Rectal smooth muscle tissue (tissue), 1 donor: ENCODE results near the gene LHFPL6.

Source experiments
- H3K27ac ChIP-seq: one replicate; pipeline ENCODE4 v1.7.0; 2013; ENCODE audit warnings: low read depth, low read length, inconsistent platforms
- H3K27me3 ChIP-seq: one replicate; pipeline ENCODE4 v1.7.0; 2013; ENCODE audit warnings: low read length; ENCODE audit not compliant: control insufficient read depth, insufficient read depth
- H3K36me3 ChIP-seq: one replicate; pipeline ENCODE4 v1.7.0; 2013; ENCODE audit warnings: low read length; ENCODE audit not compliant: control insufficient read depth, insufficient read depth
- H3K4me1 ChIP-seq: one replicate; pipeline ENCODE4 v1.7.0; 2013; ENCODE audit warnings: low read length; ENCODE audit not compliant: control insufficient read depth, insufficient read depth
- H3K4me3 ChIP-seq: one replicate; pipeline ENCODE4 v1.7.0; 2013; ENCODE audit warnings: low read length
- H3K9ac ChIP-seq: one replicate; pipeline ENCODE4 v1.7.0; 2013; ENCODE audit warnings: low read length

Gene LHFPL6

DNA sequence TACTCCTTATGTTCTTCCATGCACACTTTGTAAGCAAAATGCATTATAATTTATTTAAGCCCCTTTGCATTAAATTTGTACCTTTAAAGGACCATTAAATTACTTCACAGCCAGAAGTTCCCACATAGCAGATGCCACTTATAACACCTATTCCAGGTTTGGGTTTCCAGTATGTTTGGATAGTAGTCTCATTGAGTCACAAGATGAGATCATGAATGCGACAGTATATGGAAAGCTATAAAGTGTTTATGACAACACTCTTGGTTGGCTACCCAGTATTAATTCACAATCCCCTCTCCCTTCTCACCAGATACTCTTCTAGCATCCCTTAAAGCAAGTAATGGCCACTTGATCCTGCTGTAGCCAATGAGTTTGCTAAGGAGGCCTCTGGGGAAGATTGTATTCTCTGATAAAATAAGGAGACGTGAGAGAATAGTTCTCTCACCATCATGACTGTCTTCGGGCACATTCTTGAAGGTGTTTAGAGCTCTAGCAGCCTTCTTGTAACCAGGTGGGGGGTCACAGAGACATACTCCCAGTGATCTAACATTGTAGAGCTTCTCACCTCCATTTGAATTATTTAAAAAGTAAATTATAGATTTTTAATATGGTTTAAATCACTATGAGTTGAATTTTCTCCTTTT is 2.8 kb upstream of the LHFPL6 start:
- H3K36me3 ChIP-seq, result no peaks in the 10 kb centered on the region
- H3K27ac ChIP-seq, result no peak overlapping the region
- no peak overlapping the region for H3K4me3 ChIP-seq
- H3K4me1 ChIP-seq, result peaks cover 5% of the 10 kb centered on the region
- H3K27me3 ChIP-seq, result no peaks in the 10 kb centered on the region
- no peak overlapping the region for H3K9ac ChIP-seq

DNA sequence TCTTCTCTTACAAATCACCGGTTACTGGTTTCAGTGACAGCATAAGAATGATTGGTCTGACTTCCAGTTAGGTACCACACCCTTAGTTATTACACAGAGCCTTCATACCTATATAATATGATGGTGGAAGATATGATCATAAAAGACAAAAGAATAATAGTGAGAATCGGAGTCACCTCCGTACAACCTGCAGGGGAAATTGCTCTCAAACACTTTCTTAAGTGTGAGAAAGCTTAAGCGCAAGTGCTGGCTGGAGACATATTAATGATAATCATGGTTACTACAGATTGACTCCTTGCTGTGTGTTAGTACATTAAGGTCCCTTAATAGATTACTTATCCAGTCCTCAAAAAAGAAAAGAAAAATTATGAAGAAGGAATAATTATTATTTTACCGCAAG is 1.8 kb upstream of the LHFPL6 start:
- Histone ChIP-seq H3K4me3 (no peak overlapping the region), H3K27ac (no peak overlapping the region), H3K36me3 (no peaks in the 10 kb centered on the region), H3K27me3 (no peaks in the 10 kb centered on the region), H3K4me1 (peaks cover 7% of the 10 kb centered on the region), H3K9ac (no peak overlapping the region)

DNA sequence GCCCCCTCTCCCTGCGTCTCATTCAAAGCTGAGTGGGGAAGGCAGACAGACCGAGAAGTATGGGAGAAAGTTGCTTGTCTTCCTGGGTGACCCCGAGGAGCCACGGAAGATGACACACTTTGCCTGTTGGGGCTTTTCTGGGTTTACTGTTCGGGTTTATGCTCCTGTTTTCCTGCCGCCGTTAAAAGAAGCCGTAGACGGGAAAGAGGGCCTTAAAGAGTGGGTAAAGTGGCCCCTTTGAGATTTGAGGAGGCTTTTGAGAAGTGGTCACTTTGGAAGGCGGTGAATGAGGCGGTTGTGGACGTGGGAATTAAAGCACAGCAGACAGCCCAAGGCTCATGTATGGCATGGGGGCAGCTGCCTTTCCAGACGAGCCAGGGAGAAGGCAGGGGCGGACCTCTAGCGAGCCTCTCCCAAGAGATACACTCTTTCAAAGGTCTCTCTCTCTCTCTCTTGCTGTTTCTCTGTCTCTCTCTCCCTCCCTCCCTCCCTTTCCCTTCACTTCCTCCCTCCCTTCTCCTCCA is 493 bp upstream of the LHFPL6 start:
- no peak overlapping the region for H3K9ac ChIP-seq
- peaks cover 7% of the 10 kb centered on the region for H3K4me1 ChIP-seq
- no peaks in the 10 kb centered on the region for H3K36me3 ChIP-seq
- H3K27me3 ChIP-seq, result no peaks in the 10 kb centered on the region
- peak overlapping the region; percentile 77 for H3K4me3 ChIP-seq
- peak overlapping the region; percentile 82 for H3K27ac ChIP-seq

DNA sequence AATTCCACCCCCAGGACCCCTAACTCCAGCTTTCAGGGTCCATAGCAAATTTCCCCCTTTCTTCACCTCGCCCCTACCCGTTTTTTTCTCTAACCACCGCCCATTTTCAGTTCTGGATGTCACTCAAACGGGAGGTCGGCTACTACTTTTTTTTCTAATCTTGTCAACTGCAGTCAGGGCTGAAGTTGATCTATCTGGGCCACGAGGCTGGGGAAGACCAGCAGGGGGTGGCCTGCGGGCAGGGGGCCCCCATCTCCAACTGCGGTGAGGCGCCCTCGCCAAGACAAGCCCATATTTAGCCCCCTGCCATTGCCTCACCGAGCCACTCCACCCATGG is 748 bp downstream of the LHFPL6 start:
- H3K4me1 ChIP-seq, result peaks cover 7% of the 10 kb centered on the region
- peak overlapping the region; percentile 3 for H3K9ac ChIP-seq
- peak overlapping the region; percentile 77 for H3K4me3 ChIP-seq
- no peaks in the 10 kb centered on the region for H3K27me3 ChIP-seq
- peak overlapping the region; percentile 82 for H3K27ac ChIP-seq
- no peaks in the 10 kb centered on the region for H3K36me3 ChIP-seq

DNA sequence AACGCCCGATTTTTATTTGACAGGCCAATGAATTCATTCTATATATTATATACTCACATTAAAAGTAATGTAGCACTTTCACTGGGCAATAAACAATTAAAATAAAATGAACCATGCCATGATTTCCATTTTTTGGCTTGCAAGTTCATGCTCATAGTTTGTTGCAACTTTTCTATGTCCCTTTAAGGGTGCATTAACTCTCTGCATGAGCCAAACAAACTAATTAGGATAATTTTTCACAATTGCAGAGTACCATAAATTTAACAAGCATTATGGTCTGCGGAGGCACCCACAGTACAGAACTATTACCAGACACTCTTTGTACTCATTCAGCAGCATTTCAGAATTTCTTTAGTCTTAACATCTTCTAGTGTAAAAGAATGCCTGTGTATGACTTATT is 1.4 kb downstream of the LHFPL6 start:
- Histone ChIP-seq H3K4me3 (peak overlapping the region; percentile 77), H3K36me3 (no peaks in the 10 kb centered on the region), H3K9ac (no peak overlapping the region), H3K4me1 (peaks cover 9% of the 10 kb centered on the region), H3K27me3 (no peaks in the 10 kb centered on the region), H3K27ac (no peak overlapping the region)

DNA sequence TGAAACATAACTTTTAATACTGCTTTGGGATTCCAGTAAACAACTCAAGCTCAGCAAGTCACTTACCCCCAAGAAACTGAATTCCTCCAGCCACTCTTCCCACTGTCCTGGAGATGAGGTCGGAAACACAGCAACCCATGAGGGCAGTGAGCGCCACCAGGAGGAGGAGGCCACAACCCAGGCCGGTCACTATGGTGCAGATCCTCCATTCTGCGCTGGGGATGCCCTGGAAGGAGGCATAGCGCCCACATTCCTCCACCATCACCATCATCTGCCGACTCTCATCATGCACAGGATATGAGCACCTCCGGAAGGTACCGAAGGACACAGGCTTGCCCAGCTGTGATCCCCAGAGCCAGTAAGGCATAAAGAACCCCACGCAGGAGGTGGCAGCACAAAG is 2.2 kb downstream of the LHFPL6 start:
- Histone ChIP-seq H3K27me3 (no peaks in the 10 kb centered on the region), H3K36me3 (no peaks in the 10 kb centered on the region), H3K4me3 (peak overlapping the region; percentile 26), H3K4me1 (peaks cover 9% of the 10 kb centered on the region), H3K27ac (no peak overlapping the region), H3K9ac (no peak overlapping the region)

DNA sequence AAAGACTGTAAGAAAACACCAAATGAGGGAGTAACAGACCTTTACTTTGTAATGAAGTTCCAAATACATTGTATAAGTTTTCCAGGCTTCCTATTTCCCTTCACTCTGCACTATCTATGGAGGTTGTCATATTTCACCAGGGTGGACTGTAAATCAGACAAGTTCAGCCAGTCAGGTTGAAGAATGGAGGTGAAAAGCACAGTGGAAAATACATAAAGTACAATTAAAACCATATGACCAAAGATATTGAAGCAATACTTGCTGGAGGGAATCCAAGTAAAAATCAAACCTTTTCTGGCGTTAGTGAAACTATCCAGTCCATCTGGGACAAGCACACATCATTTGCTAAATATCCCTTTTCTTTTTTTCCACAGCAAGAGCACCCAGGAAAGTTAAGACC is 3.2 kb downstream of the LHFPL6 start:
- Histone ChIP-seq H3K4me3 (no peak overlapping the region), H3K4me1 (peaks cover 9% of the 10 kb centered on the region), H3K9ac (no peak overlapping the region), H3K36me3 (no peaks in the 10 kb centered on the region), H3K27me3 (no peaks in the 10 kb centered on the region), H3K27ac (no peak overlapping the region)

DNA sequence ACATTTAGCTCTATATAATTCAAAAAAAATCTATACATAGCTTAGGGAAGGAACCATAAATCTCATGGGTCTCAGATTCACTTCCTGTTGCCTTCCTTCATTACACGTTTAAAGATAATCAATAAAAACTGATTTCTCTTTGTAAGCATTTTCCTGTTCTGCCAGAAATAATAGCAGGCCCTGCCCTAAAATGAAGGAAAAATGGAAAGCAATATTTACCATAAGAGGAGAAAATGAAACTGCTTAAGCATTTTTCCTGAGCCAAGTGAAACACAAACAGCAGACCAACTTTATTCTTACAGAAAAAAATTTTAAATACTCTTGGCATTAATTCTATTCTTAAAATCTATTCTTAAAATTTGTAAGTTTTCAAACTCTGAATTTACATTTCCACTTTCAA is 4.0 kb downstream of the LHFPL6 start:
- Histone ChIP-seq H3K27me3 (no peaks in the 10 kb centered on the region), H3K9ac (no peak overlapping the region), H3K27ac (no peak overlapping the region), H3K36me3 (no peaks in the 10 kb centered on the region), H3K4me1 (peaks cover 9% of the 10 kb centered on the region), H3K4me3 (no peak overlapping the region)

DNA sequence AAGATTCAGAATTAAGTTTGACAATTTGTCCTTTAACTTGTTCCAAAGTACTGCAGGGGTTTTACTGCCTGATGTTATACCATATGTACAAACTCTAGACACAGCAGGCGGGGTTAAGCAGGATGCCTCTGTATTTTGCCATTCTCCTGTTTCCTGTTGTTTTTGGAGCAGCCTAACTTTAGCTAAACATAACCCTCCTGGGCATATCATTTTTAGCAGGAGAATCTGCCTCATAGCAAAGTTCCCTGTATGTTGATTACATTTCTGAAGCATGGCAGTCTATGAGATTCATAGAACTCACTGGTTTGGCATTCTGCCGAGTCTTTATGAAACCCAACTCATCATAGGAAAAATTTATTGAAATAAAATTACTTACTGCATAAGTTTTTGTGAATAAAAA is 5.2 kb downstream of the LHFPL6 start:
- Histone ChIP-seq H3K4me3 (no peak overlapping the region), H3K9ac (no peak overlapping the region), H3K27ac (no peak overlapping the region), H3K4me1 (peaks cover 9% of the 10 kb centered on the region), H3K36me3 (no peaks in the 10 kb centered on the region), H3K27me3 (no peaks in the 10 kb centered on the region)

DNA sequence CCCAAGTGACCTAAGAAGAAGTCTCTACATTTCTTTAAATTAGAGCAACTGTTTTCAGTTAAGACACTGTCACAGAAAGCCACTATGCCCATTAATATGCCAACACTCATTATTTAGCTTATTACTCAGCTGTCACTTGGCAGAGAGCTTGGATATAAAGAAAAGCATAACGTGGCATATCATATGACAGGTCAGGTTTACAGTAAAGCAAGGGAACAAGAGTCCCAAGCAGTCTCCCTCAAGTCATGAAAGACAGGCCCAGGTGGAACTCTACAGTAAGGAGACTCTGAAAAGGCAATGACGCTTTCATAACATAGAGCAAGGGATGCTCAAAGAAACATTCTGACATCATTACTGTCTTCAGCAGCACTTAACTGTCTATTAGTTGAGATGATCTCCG is 6.3 kb downstream of the LHFPL6 start:
- Histone ChIP-seq H3K27me3 (no peaks in the 10 kb centered on the region), H3K4me1 (peaks cover 5% of the 10 kb centered on the region), H3K27ac (no peak overlapping the region), H3K36me3 (no peaks in the 10 kb centered on the region), H3K4me3 (peak overlapping the region; percentile 2), H3K9ac (no peak overlapping the region)

DNA sequence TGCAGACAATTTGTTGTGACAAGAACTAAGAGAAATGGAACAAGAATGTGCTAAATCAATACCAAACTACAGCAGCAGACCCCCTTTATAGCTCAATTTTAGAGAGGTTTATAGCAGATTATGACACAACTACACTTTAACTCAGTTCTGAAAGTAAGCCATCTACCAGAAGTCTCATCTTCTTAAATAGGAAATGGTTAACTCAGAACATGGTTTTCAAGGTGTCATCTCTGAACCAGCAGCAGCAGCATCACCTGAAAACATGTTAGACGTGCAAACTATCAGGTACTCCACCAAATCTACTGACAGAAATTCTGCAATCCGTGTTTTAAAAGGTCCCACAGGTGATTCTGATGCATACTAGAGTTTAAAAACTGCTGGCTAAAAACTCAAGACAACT is 6.8 kb downstream of the LHFPL6 start:
- H3K27ac ChIP-seq, result no peak overlapping the region
- H3K27me3 ChIP-seq, result no peaks in the 10 kb centered on the region
- no peaks in the 10 kb centered on the region for H3K36me3 ChIP-seq
- H3K4me3 ChIP-seq, result no peak overlapping the region
- H3K4me1 ChIP-seq, result peaks cover 5% of the 10 kb centered on the region
- no peak overlapping the region for H3K9ac ChIP-seq

DNA sequence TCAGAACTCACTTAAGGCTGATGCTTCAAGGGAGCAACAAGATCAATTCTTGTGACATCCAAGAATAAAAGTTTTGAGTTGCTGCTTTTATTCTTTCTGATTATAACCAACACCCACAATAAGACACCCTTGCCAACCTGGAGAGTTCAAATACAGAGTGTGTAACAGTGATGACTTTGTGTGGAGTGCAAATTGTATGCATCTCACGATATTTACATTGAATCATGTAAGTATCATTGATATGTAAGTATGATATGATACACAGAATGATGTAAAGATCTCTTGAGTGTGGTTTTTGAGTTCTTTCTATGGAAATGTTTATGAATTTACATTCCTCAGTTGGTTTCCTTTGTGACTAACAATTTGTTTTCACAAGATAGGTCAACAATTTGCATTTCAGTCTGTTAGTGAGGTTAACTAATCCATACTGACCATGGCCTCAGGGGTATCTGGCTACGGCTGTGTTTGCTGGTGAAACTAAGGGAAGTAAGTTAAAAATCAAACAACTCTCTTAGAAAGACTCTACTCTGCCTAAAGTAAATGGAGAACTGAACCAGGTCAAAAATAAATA is 12.4 kb downstream of the LHFPL6 start:
- no peaks in the 10 kb centered on the region for H3K27me3 ChIP-seq
- no peaks in the 10 kb centered on the region for H3K36me3 ChIP-seq
- H3K4me1 ChIP-seq, result peaks cover 3% of the 10 kb centered on the region
- H3K9ac ChIP-seq, result no peak overlapping the region
- H3K27ac ChIP-seq, result no peak overlapping the region
- no peak overlapping the region for H3K4me3 ChIP-seq

DNA sequence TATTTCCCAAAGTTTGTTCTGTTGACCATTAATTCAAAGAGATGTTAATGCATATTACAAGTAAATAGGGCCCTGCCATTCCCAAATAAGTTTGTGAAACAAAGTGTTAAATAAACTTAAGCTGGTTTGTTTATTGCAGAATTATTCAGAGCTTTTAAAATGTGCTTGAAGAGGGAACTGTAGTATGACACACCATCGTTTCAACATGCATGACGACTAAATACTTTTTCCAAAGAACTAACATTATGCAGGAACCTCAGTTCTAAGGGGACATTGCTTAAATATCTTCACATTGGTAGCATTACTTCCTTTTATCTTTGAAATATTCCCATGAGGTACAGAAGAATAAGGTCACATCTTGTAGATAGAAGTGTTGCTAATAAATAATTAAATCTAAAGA is 14.6 kb downstream of the LHFPL6 start:
- Histone ChIP-seq H3K4me3 (no peak overlapping the region), H3K27me3 (no peaks in the 10 kb centered on the region), H3K9ac (no peak overlapping the region), H3K4me1 (peaks cover 3% of the 10 kb centered on the region), H3K36me3 (no peaks in the 10 kb centered on the region), H3K27ac (no peak overlapping the region)
